H1 (cell line): ENCODE measurements around the gene ECEL1. TPM values are rescaled to one million over a fixed set of nuclear protein-coding genes. Genes with fewer than 3 reads are reported as not detected.

ENCODE experiments used
- CHD7 ChIP-seq: fragments of 300-600 bp; sonication (generic); IDR thresholded peaks from 2 replicates; pipeline ENCODE4 v1.7.1; 2012; ENCODE audit warnings: low read length, moderate library complexity, mild to moderate bottlenecking, inconsistent platforms; ENCODE audit not compliant: insufficient replicate concordance
- JUN ChIP-seq: IDR thresholded peaks from 2 replicates; pipeline ENCODE4 v1.6.1; 2011; ENCODE audit warnings: low read depth, mild to moderate bottlenecking, improper control_type of control experiment, low read length
- JUND ChIP-seq: IDR thresholded peaks from 2 replicates; pipeline ENCODE4 v1.6.1; 2011; ENCODE audit warnings: mild to moderate bottlenecking, improper control_type of control experiment, low read length
- MAFK ChIP-seq: IDR thresholded peaks from 2 replicates; pipeline ENCODE4 v1.6.1; 2012; ENCODE audit warnings: low read depth, mild to moderate bottlenecking, improper control_type of control experiment, low read length
- NRF1 ChIP-seq: IDR thresholded peaks from 2 replicates; pipeline ENCODE4 v1.6.1; 2011; ENCODE audit warnings: mild to moderate bottlenecking, low read depth, low read length, improper control_type of control experiment
- PHF8 ChIP-seq: fragments of 200-600 bp; sonication (generic); conservative IDR thresholded peaks from 2 replicates; pipeline ENCODE4 v1.7.1; 2012; ENCODE audit warnings: low read depth, mild to moderate bottlenecking, inconsistent platforms, low read length, moderate library complexity
- RBBP5 ChIP-seq: IDR thresholded peaks from 2 replicates; pipeline ENCODE4 v1.7.1; 2012; ENCODE audit warnings: low read depth, mild to moderate bottlenecking, inconsistent platforms, low read length, moderate library complexity, borderline replicate concordance
- ZNF274 ChIP-seq: IDR thresholded peaks from 2 replicates; pipeline ENCODE4 v1.7.0; 2012; ENCODE audit warnings: low read length, borderline replicate concordance; ENCODE audit errors: extremely low read depth
- polyA plus RNA-seq, 7 experiments: library from polyadenylated mRNA; depleted of rRNA in 3 of 7; stranded (reverse) in 5 of 7; unstranded in 2 of 7; fragments of >200 nt in 5 of 7; fragments of 200-250 nt in 2 of 7; gene quantifications; 1 replicate in 5 of 7; 2 replicates in 1 of 7; 4 replicates in 1 of 7; pipeline versions ENCODE4 v1.2.1 to v1.2.3, GENCODE V29; 2011 to 2013; ENCODE audit warnings: missing spikeins in 2 of 7, mixed read lengths in 2 of 7
- total RNA-seq: library from RNA; stranded (reverse); fragmentation: NEBNext Ultra II Directional; extraction: Animal tissue kit (Norgen Biotek cat#: 25700); gene quantifications from 2 replicates; pipeline ENCODE4 v1.2.1, GENCODE V29; 2021
- TF ChIP-seq, protein P1 (sequence below): IDR thresholded peaks from 2 replicates; pipeline ENCODE4 v1.6.1; 2012; ENCODE audit warnings: inconsistent platforms

ECEL1 gene
- total and polyA plus RNA-seq, 2 of the 8 experiments (the other 6 are each of a cell fraction or from before 2014, with no cell fraction given) = 7.7 to 20.2 TPM

DNA sequence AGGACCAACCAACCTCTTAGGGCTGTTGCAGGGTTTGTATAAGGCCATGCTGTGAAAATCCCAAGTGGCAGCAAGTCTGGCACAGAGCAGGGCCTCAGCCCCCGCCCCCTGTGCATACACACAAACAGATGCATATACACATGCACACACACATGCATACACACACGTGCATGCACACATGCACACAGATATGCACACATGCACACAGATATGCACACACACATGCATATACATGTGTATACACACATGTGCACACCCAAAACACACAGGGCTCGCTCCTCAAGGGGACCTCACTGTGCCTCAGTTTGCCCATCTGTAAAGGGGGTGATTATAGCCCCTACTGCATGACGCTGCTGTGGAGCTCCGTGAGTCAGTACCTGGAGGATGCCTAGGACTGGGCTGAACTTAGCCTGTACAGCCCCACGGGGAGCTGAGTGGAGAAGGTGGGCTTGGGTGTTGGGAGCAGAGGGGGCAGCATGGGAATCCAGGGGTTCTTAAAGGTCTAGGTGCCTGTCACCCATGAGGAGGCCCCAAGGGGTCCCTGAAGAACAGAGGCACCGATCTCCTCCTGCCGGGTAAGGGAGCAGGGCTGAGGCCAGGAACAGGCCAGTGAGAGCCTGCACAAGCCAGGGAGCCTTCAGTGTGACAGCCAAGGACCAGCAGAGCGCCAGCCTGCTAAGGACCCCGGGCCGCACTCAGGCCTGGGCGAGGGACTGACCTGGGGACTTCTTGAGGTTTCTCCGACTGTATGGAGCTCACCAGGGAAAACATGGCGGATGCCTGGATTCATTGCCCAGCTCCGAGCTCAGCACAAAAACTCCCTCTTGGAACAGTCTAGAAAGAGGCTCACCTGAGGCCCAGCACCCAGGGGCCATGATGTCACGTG, 55.7 kb downstream of the ECEL1 start (continued):
- TF ChIP-seq CHD7 = no peak
- TF ChIP-seq PHF8 = no peak
- TF ChIP-seq NRF1 = no peak
- no peak for TF ChIP-seq ZNF274
- TF ChIP-seq JUND = no peak
- no peak for TF ChIP-seq JUN
- TF ChIP-seq RBBP5 = no peak
- no peak for TF ChIP-seq MAFK
- TF ChIP-seq, protein P1, sequence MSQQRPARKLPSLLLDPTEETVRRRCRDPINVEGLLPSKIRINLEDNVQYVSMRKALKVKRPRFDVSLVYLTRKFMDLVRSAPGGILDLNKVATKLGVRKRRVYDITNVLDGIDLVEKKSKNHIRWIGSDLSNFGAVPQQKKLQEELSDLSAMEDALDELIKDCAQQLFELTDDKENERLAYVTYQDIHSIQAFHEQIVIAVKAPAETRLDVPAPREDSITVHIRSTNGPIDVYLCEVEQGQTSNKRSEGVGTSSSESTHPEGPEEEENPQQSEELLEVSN = no peak
